OCI-M2 (cell line): Measurements from ENCODE around the gene MLST8.
"Not testable (repeated sequence)": the region's sequence is repeated elsewhere in the genome, so short reads cannot be mapped to it uniquely, and the experiment has no call there.

Source experiments
- DNase-seq: peaks from one replicate; lab custom pipeline; 2025; ENCODE audit not compliant: unreplicated experiment; lab: John Stamatoyannopoulos, UW

MLST8 gene

DNA sequence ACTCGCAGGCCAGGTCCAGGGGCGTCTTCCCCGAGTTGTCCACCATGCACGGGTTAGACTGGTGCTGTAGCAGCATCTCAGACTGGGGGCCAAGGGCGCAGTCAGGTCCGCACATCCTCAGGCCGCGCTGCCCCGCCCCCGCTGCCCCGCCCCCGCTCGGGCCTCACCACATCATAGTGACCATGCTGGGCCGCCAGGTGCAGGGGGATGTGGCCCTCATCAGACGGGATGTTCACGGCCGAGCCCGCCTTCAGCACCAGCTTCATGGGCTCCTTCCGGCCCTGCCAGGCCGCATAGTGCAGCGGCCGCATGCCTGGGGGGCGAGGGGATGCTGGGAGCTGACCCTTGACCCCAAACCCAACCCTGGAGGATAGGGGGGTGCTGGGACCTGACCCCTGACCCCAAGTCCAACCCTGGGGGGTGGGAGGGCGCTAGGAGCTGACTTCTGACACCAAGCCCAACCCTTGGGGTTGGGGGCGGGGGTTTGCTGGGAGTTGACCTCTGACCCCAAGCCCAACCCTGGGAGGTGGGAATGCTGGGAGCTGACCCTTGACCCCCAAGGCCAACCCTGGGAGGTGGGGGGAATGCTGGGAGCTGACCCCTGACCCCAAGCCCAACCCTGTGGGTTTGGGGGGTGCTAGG, 15.9 kb upstream of the MLST8 start:
- no peak for DNase-seq

DNA sequence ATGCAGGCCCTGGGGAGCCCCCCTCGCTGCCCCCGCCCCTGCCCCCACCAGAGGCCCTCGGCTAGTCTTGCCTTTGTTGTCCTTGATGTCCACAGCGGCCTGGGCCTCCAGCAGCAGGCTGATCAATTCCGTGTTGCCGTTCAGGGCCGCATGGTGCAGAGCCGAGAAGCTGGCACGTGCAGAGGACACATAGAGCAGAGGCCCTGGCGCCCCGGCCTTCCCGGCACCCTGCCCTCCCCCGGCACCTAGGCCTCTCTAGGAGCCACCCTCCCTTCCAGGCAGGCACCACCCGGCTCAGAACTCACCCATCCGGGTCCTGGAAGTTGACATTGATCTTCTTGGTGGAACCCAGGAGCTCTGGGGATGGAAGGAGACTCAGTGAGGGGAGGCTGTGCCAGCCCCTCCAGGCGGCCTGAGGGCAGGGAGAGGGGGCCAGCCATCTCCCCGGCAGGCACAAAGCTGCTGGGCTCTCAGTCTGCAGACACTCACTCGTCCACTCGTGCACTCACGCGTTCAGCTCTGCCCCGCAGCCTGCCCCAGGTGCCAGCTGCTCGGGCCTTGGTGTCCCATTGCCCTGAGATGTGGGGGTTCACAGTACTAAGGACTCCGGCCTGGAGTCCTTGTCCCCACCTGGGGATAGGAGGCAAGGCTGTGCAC, 15.1 kb upstream of the MLST8 start:
- DNase-seq = no peak

DNA sequence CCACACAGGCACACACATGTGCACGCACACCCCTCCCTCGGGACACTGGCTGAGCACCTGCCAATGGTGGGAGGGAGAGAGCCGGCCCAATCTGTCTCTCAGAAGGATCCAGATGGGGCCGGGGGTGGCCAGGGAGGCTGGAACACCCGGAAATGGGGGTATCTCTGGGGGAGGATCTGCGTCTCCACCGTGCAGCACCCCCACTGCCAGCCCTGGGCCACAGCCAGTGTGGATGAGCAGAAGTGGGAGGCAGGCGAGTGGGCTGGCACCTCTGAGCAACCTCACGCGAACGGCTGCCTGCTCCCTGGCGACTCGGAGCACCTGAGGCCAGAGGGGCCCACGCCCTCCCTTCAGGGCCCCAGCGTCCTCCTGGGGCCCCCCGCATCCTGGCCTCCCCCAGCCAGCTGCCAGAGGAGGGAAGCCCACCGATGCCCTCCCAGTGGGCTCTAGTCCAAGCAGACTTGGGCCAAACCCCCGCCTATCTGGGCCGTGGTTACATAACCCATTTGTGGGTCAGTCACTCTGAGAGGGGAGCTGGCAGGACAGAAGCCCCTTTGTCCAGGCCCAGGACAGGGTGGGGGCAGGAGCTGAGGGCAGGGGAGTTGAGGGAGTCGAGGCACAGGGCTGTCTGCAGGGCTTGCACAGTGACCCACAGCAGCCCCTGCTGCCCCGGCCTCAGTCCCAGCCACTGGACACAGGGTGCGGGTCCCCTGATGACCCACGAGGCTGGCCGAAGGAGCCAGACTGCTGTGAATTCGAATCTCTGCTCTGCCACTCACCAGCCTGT, 14.4 kb upstream of the MLST8 start:
- no peak for DNase-seq

DNA sequence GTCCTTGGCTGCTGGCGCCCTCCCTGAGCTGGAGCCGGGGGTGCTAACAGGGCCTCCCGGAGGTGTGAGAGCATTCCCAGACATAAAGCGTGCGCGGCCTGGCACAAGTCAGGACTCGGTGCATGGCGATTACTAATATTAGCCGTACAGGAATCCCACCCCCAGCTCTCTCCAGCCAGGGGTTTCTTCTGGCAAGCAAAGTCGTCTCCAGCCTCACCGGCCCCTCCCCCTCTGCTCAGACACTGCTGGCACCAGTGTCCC, 13.9 kb upstream of the MLST8 start:
- no peak for DNase-seq

DNA sequence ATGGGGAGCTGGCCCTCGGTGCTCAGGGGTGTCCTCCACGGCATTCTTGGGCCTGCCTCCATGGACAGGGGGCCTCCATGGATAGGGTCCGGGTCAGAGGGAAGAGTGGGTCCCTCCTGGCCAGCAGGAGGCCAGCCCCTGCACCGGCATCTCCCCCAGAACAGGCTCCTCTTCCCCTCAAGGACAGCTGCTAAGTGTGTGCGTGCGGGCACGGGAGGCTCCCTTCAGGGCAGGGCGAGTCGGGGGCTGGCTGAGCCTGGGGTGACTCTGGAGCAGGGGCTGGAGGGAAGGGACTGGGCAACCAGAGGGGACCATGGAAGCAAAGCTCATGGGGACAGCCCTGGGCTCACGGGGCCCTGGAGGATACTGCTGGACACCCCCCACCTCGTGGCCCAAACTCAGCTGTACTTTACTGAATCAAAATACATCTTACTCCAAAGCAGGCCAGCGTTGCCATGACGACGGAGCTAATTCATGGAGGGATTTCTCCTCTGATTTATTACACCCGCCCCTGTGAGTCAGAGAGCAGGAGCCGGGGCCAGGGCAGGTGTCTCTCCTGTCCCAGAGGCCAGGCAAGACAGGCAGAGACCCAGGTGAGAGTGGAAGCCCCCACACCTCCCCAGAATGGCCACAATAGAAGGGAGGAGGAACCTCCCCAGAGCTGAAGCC, 11.0 kb upstream of the MLST8 start:
- no peak for DNase-seq

DNA sequence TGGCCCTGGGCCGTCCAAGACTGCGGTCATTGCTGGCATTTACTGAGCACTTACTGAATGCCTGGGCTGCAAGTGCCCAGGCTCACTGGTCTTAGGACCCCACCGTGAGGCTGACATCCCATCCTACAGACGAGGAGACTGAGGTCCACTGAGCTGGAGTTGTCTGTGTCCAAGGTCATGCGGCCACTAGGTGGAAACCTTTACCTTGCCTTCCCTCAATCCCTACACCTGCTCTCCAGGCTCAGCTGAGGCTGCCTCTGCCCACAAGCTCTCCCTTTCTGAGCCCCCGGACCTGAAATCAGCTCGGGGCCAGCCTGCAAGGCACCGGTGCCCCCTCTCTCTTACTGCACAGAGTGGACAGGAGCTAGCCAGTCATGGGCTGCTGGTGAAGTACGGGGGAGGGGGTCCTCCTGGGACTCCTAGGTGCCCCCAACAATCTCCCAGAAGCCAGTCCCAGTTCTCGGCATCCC, 10.4 kb upstream of the MLST8 start:
- DNase-seq = no peak

DNA sequence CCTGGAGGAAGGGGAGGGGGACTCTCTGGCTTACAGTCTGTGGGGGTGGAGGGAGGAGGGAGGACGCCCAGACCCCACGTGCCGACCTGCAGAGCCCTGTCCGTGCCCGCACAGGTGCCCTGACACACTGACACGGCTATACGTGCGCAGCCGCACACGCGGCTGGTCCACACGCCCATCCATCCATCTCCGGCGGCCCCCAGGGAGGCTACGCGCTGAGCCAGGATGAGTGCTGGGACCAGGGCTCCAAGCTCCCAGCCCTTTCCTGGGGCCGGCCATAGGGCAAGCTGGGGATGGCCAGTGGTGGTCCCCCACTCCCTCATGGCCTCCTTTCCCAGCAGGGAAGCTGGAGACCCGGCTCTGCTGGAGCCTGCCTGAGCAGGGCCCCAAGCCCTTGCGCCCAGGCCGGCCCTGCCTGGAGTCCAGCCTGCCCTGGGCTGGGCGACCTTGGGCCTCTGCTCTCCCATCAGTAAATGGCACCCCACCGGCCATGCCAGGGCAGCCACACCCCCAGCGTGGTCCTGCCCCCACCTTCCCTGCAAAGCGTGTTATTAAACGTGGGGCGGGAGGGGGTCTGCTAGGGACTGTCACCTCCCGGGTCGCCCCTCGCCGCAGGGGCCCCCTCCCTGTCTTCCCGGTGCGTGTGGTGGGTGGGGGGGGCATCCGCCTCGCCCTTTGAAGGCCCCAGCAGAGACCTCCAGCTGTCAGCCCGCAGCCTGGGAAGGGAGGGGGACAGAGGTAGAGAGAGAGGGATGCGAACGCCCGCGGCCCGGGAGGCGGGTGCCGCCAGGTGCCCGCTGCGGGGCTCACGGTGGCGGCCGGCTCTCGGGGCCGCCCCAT, 9.7 kb upstream of the MLST8 start:
- no peak for DNase-seq

DNA sequence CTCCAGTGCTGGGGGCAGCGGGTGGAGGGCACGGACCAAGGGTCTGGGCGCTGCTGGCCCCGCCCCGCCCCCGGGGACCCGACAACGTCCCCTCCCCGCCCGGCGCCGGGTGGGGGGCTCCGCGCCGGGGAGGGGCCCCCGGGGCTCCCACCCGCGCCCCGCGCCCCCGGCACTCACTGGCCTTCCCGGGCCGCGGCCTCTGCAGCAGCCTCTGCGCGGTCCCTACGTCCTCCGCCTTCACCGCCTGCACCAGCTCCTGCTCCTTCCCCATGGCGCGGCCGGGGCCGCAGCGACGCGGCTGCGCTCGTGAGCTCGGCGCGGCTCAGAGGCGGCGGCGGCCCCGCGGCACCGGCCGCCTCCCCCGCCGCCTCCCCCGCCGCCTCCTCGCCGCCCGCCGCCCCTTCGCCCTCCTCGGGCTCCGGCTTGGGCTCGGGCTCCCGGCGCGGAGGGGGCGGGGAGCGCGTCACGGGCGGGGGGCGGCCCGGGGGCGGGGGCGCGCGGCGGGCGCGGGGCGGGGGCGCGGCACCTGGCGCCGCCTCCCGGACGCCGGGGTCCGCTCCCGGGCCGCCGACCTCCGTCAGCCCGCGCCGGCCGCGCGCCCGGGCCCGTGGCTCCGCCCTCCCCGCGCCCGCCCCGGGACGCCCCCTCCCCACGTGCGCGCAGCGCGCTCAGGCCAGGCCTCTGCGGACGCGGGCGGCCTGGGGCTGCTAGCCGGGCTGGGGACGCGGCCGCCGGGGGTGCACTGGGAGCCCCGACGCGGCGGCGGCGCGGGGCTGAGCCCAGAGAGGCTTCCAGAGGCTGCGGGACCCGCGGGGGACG, 8.9 kb upstream of the MLST8 start, which contains the start of gene CASKIN1:
TSS of gene CASKIN1 (minus strand) at position 444 of the 819 bp plus-strand sequence. CDS start at position 271, 173 bp downstream.
- DNase-seq = no peak

DNA sequence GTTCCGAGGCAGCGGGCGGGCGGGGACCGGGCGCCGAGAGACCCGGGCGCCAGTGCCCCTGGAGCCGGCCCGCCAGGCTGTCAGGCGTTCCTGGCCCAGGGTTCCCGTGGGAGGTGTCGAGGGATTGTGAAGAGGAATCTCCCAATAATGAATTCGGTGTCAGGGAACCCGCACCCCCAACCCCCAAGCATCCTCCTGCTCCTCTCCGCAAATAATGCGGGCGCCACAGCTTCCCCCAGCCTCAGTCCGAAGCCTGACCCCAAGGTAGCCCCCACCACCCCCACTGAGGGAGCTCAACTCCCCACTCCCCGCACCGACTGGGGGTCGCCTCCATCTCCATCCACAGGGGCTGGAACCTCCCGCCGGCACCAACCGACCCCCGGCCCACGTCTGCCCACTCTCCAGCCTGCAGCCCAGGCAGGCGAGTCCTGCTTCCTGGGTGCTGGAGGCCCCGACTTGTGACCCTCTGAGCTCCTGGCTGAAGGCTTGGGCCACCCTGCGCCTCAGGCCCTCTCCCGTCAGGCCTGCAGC, 8.2 kb upstream of the MLST8 start:
- DNase-seq = no peak

DNA sequence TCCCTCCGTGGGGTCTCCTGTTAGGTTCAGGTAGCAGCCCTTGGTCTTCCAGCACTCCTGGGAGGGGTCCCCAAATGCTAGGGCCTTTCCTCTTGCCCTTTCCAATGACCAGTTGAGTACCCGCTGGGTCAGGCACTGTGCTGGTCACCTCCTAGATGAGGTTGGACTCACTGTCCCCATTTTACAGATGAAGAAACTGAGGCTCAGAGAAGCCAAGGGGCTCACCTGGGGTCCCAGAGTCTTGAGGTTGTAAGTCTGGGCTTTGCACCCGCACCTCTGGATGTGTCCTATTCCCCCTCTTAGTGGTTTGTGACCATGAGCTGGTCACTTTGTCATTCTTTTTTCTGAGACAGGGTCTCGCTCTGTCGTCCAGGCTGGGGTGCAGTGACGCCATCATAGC, 7.5 kb upstream of the MLST8 start:
- DNase-seq = no peak

DNA sequence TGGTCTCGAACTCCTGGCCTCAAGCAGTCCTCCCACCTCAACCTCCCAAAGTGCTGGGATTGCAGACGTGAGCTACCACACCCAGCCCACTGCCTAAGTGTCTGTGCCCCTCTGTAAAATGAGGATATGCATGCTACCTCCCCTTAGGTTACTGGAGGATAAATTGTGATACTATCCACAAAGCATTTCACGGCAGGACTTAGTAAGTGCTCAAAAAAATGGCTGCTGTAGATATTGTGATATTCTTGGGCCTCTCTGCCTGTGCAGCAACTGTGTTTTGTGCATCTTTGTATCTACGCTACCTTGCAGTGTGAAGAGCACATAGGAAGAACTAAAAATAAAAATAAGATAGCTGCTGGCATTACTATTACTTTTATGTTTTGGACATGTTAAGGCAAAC, 7.0 kb upstream of the MLST8 start:
- DNase-seq = no peak

DNA sequence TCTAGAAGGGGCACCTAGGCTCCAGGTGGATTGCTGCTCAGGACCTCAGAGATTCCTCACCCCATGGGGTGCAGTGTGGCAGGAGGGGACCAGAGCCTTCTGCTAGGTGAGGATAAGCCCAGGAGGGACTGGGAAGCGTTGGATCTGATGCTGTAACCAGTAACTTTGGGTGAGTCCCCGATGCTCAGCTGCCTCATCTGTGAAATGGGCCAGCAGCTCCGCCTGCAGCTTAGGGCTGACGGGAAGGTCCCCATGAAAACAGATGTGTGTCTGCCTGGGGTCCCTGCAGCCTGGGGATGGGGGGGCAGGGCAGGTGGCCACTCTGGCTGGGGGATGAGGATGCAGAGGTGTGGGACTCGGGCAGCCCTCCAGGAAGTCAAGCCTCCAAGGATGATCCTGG, 6.2 kb upstream of the MLST8 start:
- DNase-seq = no peak

DNA sequence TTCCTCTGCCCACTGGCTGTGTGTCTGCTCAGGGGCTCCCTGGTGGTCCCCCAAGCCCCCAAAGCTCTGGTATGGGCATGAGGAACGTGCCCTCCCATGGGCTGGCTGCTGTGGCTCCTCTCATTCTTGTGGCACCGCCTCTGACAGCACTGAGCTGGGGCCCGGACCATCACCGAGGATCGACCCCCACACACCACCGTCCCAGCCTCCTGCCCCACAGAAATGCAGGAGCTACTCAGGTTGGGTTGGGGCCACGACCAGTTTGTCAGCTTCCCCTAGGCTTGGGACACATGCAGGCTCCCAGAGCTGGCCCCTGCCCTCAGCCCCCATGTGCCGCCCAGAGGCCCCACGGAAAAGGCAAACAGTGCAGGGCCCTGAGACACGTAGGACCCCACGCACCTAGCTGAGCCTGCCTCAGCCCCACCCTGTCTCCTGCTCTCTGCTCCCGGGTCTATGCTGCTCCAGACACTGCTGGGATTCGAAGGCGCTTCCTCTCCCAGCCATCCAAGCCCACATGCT, 5.6 kb upstream of the MLST8 start:
- DNase-seq = no peak

DNA sequence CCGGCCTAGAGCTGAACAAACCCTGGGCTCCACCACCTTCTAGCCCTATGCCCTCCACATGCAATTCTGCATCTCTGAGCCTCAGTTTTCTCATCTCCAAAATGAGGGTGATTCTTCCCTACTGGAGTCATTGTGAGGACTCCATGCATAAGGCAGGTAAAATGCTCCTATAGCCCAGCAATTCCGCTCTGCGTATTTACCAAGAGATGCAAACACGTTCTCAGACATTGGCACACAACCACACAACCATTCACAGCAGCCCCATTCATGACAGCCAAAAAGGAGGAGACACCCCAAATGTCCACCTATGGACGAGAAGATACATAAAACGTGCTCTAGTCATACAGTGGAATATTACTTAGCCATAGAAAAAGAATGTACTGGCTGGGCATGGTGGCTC, 4.9 kb upstream of the MLST8 start:
- no peak for DNase-seq

DNA sequence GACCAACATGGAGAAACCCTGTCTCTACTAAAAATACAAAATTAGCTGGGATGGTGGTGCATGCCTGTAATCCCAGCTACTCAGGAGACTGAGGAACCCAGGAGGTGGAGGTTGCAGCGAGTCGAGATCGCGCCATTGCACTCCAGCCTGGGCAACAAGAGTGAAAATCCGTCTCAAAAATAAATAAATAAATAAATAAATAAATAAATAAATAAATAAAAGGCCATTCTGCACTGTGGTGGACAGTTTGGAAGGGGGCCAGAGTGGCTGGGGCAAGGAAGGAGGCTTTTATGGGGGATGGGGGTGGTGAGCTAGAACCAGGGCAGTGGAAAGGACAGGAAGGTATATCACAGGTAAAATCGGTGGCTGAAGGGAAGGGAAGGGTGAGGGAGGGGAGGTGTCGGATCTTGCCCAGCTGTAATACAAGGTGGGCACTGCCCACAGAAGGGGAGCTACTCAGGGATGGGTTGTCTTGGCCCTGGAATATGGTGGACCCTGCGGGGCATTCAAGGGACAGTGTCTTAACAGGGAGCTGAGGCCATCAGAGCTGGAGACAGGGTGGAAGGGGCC, 2.0 kb upstream of the MLST8 start:
- DNase-seq = not testable (repeated sequence)

DNA sequence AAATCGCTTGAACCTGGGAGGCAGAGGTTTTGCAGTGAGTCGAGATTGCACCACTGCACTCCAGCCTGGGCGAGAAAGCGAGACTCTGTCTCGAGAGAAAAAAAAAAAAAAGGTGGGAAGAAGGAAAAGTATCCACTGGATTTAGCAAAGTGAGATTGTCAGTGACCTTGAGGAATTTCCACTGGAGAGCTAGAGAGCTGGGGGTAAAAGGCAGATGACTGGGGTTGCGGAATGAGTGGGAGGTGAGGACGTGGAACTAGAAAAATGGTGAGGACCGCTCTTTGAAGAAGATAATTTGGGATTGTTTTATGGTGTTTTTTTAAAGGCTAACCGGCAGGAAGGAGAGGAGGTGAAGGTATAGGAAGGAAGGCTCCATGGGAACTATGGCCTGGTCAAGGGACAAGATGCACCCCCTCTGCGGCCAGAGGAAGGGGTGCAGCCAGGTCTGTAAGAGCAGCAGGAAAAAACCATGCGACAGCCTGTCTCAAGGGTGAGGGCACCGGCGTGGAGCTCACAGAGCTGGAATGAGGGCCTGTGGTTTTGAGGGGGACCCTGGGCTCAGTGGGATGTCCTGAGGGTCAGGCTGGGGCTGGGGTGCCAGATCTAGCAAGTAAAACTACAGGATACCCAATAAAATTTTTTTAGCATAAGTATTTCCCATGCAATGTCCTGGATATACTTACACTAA, 694 bp upstream of the MLST8 start:
- DNase-seq = no peak

DNA sequence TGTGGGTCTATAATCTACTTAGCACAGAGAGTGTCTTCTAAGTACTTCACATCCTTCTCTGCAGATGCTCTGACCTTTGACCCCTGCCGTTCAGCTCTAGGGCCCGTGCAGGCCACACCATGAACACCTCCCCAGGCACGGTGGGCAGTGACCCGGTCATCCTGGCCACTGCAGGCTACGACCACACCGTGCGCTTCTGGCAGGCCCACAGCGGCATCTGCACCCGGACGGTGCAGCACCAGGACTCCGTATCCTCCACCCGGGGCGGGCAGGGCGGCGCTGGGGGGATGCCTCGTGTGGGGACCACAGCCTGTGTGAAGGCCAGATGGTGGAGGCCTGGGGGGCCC, 686 bp downstream of the MLST8 start:
- no peak for DNase-seq

DNA sequence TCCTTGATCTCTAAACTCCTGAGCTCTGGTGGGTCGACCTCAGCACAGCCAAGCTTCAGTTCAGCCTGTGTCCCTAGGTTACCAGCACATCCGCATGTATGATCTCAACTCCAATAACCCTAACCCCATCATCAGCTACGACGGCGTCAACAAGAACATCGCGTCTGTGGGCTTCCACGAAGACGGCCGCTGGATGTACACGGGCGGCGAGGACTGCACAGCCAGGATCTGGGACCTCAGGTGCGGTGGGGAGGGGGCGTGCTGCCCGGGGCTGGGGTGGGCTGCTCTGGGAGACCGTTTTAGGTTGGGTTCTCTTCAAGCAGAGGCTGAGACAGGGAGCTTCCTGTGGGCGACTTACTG, 1.1 kb downstream of the MLST8 start:
- DNase-seq = no peak
